HG03095 (cell line): ENCODE data around the gene CDHR2.
"Not testable (repeated sequence)": the region's sequence is repeated elsewhere in the genome, so short reads cannot be mapped to it uniquely, and the experiment has no call there.

Experiments used
- ATAC-seq: cut with Tn5 transposase; IDR thresholded peaks from one replicate; pipeline ENCODE4 v1.9.1; 2021; ENCODE audit warnings: moderate library complexity; ENCODE audit not compliant: unreplicated experiment

The CDHR2 gene

GRCh38 chr5:176541338-176542134 lies 7.6 kb upstream of the CDHR2 start:
- ATAC-seq: no peak

- ATAC-seq: no peak
Observed at GRCh38 chr5:176542135-176542595, 7.0 kb upstream of the CDHR2 start.

GRCh38 chr5:176542596-176543427 lies 6.3 kb upstream of the CDHR2 start:
- ATAC-seq: peak; percentile 50

- ATAC-seq: peak; percentile 71
Observed at GRCh38 chr5:176543428-176544182, 5.5 kb upstream of the CDHR2 start.

- ATAC-seq: no peak
Observed at GRCh38 chr5:176545388-176545736, 3.8 kb upstream of the CDHR2 start.

- ATAC-seq: no peak
Observed at GRCh38 chr5:176545737-176546509, 3.2 kb upstream of the CDHR2 start.

GRCh38 chr5:176547802-176548201 lies 1.3 kb upstream of the CDHR2 start:
- no peak for ATAC-seq

- no peak for ATAC-seq
Observed at GRCh38 chr5:176549871-176550270, 729 bp downstream of the CDHR2 start.

GRCh38 chr5:176550275-176550831 lies 1.2 kb downstream of the CDHR2 start:
- ATAC-seq: no peak

- ATAC-seq: not testable (repeated sequence)
Observed at GRCh38 chr5:176550937-176551336, 1.8 kb downstream of the CDHR2 start.

- ATAC-seq: no peak
Observed at GRCh38 chr5:176552332-176552869, 3.3 kb downstream of the CDHR2 start.

GRCh38 chr5:176553260-176554085 lies 4.3 kb downstream of the CDHR2 start:
- no peak for ATAC-seq

- ATAC-seq: no peak
Observed at GRCh38 chr5:176557846-176558245, 8.7 kb downstream of the CDHR2 start.

- no peak for ATAC-seq
Observed at GRCh38 chr5:176559683-176560082, 10.5 kb downstream of the CDHR2 start.

- no peak for ATAC-seq
Observed at GRCh38 chr5:176560364-176560763, 11.2 kb downstream of the CDHR2 start.

- ATAC-seq: no peak
Observed at GRCh38 chr5:176561259-176561658, 12.1 kb downstream of the CDHR2 start.

GRCh38 chr5:176562189-176562588 lies 13.0 kb downstream of the CDHR2 start:
- ATAC-seq: no peak

- no peak for ATAC-seq
Observed at GRCh38 chr5:176564002-176564401, 14.9 kb downstream of the CDHR2 start.

GRCh38 chr5:176565760-176566288 lies 16.7 kb downstream of the CDHR2 start:
- ATAC-seq: no peak
